GM19023 (cell line): ENCODE measurements around the gene IDH3A.

Experiments used
- ATAC-seq: cut with Tn5 transposase; IDR thresholded peaks from one replicate; pipeline ENCODE4 v1.9.1; 2021; ENCODE audit warnings: mild to moderate bottlenecking, moderate library complexity; ENCODE audit not compliant: unreplicated experiment

The IDH3A gene

GRCh38 chr15:78201281-78202190 lies 52.4 kb downstream of the IDH3A start:
- no peak for ATAC-seq

- ATAC-seq: no peak
Measured at GRCh38 chr15:78203346-78204225, 54.4 kb downstream of the IDH3A start.

- no peak for ATAC-seq
Measured at GRCh38 chr15:78204351-78205309, 55.5 kb downstream of the IDH3A start.

GRCh38 chr15:78205337-78205736 lies 56.2 kb downstream of the IDH3A start:
- no peak for ATAC-seq

- ATAC-seq: no peak
Measured at GRCh38 chr15:78205856-78206255, 56.7 kb downstream of the IDH3A start.

- ATAC-seq: no peak
Measured at GRCh38 chr15:78206326-78207109, 57.4 kb downstream of the IDH3A start.

- ATAC-seq: no peak
Measured at GRCh38 chr15:78207110-78207458, 57.9 kb downstream of the IDH3A start.

- ATAC-seq: no peak
Measured at GRCh38 chr15:78207641-78208340, 58.6 kb downstream of the IDH3A start.

GRCh38 chr15:78208341-78208844 lies 59.2 kb downstream of the IDH3A start:
- no peak for ATAC-seq

GRCh38 chr15:78208887-78209645 lies 59.9 kb downstream of the IDH3A start:
- no peak for ATAC-seq

GRCh38 chr15:78209646-78210348 lies 60.6 kb downstream of the IDH3A start:
- ATAC-seq: no peak

- ATAC-seq: no peak
Measured at GRCh38 chr15:78210349-78210717, 61.2 kb downstream of the IDH3A start.

- ATAC-seq: no peak
Measured at GRCh38 chr15:78211189-78211921, 62.2 kb downstream of the IDH3A start.

- ATAC-seq: no peak
Measured at GRCh38 chr15:78212008-78212407, 62.8 kb downstream of the IDH3A start.

- no peak for ATAC-seq
Measured at GRCh38 chr15:78212546-78213424, 63.6 kb downstream of the IDH3A start.

GRCh38 chr15:78213425-78213750 lies 64.2 kb downstream of the IDH3A start:
- ATAC-seq: no peak
